Measurements from ENCODE around the gene PTPRJ. TPM values are rescaled to one million over a fixed set of nuclear protein-coding genes. Genes with fewer than 3 reads are reported as not detected.

The PTPRJ gene
- total and polyA plus RNA-seq, 9 of the 15 experiments (the other 6 are each of a cell fraction or from before 2014, with no cell fraction given) = 0.56 to 10.7 (median 4.8) TPM

GRCh38 chr11:47961383-47961782, 19.0 kb upstream of the PTPRJ start (continued):
- no peak for TF ChIP-seq KLF16 (IDR thresholded peaks at IDR 0.05)
- TF ChIP-seq ZBTB26 (CRISPR knock-in tag; IDR thresholded peaks at IDR 0.05) = no peak
- TF ChIP-seq FOXK2 (conservative IDR thresholded peaks at IDR 0.05 in 1 of 2, IDR thresholded peaks at IDR 0.05 in 1 of 2; ENCODE audit: low read depth in 2 of 2) = no peak
- no peak for TF ChIP-seq ZFP91 (CRISPR knock-in tag; IDR thresholded peaks at IDR 0.05)
- TF ChIP-seq ZFP30 (CRISPR knock-in tag; IDR thresholded peaks at IDR 0.05; ENCODE audit: borderline replicate concordance) = no peak
- TF ChIP-seq PCBP2 (IDR thresholded peaks at IDR 0.05; ENCODE audit: low read depth, low read length, poor library complexity, severe bottlenecking) = no peak
- TF ChIP-seq TCF3 (CRISPR knock-in tag; IDR thresholded peaks at IDR 0.05) = no peak
- TF ChIP-seq ZNF239 (CRISPR knock-in tag; IDR thresholded peaks at IDR 0.05) = no peak
- TF ChIP-seq TAL1 (IDR thresholded peaks at IDR 0.05) = no peak
- TF ChIP-seq ZNF431 (CRISPR knock-in tag; IDR thresholded peaks at IDR 0.05) = no peak
- no peak for TF ChIP-seq PBX2 (CRISPR knock-in tag; IDR thresholded peaks at IDR 0.05; ENCODE audit: low read depth)
- peak; percentile 90 for TF ChIP-seq PBX2 (tag; conservative IDR thresholded peaks at IDR 0.05; ENCODE audit: low read depth)
- TF ChIP-seq LEF1 (IDR thresholded peaks at IDR 0.05) = no peak
- no peak for TF ChIP-seq CHD4 (IDR thresholded peaks at IDR 0.05; ENCODE audit: insufficient read depth, insufficient replicate concordance, low read depth, low read length, poor library complexity, severe bottlenecking)
- no peak for TF ChIP-seq SMARCE1 (IDR thresholded peaks at IDR 0.05)
- TF ChIP-seq CREB5 (CRISPR knock-in tag; IDR thresholded peaks at IDR 0.05) = no peak
- TF ChIP-seq SMAD3 (CRISPR knock-in tag; conservative IDR thresholded peaks at IDR 0.05) = no peak
- no peak for TF ChIP-seq ZNF354B (CRISPR knock-in tag; IDR thresholded peaks at IDR 0.05)
- TF ChIP-seq HDAC1 (IDR thresholded peaks at IDR 0.05) = no peak
- TF ChIP-seq ZC3H8 (IDR thresholded peaks at IDR 0.05) = no peak
- peak in 1 of 2 experiments; percentile 10 for TF ChIP-seq E2F6 (IDR thresholded peaks at IDR 0.05; ENCODE audit: borderline replicate concordance in 1 of 2, extremely low read depth in 1 of 2, insufficient read depth in 1 of 2, insufficient read length in 1 of 2, low read depth in 1 of 2, low read length in 1 of 2, poor library complexity in 1 of 2, severe bottlenecking in 1 of 2)
- no peak for TF ChIP-seq RBM34 (IDR thresholded peaks at IDR 0.05; ENCODE audit: borderline replicate concordance, insufficient read depth, low read length)

Data from K562 (cell line).